Measurements from ENCODE around the gene MARCHF4.
A peak's percentile ranks its signal among the peaks of the same experiment; 100 is the strongest.

MARCHF4 gene

DNA sequence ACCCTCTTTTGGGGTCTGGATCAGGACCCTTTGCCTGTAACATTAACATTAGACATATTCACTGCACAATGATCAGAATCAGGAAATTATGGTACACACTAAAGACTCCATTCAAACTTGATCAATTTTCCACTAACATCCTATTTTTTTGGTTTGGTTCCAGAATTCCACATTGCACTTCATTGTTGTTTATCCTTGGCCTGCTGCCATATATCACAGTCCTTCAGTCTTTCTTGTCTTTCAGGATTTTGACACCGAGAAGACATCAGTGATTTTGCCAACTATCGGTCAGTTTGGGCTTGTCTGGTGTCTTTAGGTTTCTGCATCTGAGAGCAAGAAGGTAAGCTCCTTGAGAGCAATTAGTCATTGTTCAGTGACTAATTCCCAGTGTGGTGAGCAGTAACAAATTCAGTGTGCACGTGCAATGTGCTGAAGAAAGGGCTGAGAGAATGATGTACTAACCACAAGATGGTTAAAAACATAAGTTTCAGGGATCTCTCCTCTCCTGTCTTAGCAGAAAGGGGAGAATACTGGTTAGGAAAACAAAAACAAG is 23.5 kb downstream of the MARCHF4 start:
- DNase-seq: peak; percentile 83

DNA sequence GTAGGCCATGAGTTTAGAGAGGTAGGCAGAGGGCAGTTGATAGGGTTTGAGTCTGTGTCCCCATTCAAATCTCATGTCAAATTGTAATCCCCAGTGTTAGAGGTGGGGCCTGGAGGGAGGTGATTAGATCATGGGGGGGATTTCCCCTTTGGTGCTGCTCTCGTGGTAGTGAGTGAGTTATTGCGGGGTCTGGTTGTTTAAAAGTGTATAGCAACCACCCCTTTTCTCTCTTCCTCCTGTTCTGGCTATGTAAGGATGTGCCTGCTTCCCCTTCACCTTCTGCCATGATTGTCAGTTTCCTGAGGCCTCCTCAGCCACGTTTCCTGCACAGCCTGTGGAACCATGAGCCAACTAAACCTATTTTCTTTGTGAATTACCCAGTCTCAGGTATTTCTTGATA is 25.5 kb downstream of the MARCHF4 start:
- DNase-seq: no peak

DNA sequence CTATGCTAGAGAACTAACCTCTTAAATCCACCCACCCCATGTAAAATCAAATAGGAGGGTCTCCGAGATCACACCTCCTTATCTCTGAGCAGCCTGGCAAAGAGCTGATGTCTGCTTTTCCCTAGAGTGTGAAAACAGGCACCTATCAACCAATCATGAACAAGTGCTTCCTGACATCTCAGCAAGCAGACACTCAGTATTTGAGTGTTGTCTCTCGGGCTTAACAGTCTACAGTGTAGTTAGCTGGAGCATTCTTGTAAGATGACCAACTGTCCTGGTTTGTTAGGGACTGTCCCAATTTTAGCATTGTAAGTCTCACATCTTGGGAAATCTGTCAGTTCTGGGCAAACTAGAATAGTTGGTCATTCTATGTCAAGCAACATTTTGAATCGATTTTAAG is 26.4 kb downstream of the MARCHF4 start:
- DNase-seq: peak; percentile 36

DNA sequence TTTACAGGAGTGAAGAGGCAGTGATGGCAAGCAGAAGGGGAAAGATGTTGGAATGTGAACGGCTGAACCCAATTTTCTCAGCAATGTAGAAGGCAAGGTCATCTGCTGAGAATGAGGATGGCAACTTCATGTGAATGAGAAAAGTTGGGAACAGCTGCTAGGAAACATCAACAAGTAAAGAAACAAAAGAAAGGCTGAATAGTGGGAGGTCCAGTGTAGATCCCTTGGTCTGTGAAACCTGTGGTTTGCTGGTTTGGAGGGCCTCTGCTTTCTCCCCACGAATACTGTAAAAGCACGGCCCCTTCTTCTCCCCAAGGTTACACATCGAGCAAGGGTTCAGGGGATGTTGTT is 27.4 kb downstream of the MARCHF4 start:
- DNase-seq: no peak

DNA sequence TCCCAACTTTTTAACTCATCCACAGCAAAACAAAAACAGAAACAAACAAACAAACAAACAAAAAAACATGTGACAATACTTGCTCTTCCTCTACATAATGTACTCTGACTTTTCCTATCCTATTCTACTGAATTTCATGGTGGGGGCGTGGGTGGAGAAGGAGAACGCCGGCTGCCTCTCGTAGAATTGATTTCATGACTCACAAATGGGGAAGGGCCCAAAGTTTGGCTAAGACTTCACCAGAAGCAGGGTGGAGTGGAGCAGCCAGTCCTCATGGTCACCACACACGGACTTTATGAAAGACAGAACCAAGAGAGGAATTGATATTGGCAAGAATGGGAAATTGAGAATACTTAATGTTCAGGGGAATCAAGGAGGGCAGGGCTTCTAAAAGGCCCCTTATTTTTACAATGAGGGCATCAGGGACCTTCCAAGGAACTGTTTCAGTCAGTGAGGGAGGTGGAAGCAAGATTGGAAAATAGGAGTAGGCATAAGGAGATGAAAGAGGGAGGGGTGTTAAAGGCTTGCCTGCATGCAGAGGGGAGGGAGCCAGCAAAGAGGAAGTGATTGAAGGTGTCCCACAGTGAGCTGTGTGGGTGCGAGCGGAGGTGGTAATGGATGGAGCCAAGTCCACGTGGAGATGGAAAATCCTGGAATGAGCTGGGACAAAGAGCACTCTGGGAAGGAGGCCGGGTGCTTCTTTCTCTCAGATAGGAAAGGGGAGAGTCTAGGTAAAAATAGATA is 27.9 kb downstream of the MARCHF4 start:
- DNase-seq: no peak

DNA sequence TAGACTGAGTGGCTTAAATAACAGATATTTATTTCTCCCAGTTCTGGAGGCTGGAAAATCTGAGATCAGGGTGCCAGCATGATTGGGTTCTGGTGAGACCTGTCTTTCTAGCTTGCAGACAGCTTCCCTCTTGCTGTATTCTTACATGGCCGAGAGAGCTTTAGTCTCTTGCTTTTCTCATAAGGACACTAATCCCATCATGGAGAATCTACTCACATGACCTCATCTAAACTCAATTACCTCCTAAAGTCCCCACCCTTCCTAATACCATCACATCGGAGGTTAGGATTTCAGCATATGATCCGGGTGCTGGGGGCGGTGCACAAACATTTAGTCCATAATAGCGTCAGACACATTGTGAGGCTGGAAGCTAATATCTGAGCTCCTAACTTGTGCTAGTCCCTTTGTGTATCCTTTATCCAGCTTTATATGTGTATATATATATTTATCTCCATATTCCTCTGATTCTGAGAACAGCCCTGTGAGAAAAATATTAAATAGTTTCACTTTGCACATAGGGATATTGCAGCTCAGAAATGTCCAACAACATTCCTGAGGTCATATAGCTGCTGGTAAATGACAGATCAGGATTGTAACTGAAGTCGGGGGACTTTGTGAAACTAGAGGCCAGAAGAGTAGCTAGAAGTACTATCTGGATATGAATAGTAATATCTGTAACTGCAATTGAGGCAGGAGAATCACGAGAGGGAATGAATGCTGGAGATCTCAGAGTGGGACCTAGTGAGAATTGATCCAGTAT is 28.9 kb downstream of the MARCHF4 start:
- peak; percentile 31 for DNase-seq

DNA sequence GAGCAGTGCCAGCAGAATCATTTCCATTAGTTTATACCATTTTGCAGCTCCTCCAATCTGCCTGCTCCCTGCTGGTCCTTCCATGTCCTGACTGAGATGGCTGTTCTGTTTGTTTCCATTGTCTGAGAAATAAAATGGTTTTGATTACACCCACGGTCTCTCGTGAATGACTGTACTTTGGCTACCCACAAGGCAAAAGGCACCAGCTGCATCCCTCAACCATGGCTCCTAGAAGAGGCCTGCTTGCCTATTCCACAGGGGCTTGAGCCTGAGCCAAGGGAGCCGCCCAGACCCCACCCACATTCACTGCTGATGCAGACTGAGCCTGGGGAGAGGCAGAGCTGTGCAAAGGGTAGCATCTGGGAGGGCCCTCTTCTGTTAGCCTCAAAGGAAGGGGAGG is 31.2 kb downstream of the MARCHF4 start:
- no peak for DNase-seq

DNA sequence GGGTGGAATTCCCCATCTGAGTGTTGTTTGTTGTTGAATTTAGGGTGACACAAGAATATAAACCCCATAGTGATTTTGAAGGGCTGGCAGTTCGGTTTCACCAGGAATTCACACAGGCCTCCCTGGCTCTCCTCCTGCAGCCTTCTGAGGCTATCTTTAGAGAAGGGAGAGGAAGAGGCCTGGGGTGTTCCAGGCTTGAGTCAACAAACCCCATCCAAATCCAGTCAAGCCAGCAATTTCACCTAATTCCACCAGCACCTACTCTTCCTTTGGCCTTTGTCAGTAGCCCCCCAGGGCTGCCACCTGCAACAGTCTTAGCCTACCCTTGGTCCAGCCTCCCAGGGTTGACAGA is 32.0 kb downstream of the MARCHF4 start:
- no peak for DNase-seq

DNA sequence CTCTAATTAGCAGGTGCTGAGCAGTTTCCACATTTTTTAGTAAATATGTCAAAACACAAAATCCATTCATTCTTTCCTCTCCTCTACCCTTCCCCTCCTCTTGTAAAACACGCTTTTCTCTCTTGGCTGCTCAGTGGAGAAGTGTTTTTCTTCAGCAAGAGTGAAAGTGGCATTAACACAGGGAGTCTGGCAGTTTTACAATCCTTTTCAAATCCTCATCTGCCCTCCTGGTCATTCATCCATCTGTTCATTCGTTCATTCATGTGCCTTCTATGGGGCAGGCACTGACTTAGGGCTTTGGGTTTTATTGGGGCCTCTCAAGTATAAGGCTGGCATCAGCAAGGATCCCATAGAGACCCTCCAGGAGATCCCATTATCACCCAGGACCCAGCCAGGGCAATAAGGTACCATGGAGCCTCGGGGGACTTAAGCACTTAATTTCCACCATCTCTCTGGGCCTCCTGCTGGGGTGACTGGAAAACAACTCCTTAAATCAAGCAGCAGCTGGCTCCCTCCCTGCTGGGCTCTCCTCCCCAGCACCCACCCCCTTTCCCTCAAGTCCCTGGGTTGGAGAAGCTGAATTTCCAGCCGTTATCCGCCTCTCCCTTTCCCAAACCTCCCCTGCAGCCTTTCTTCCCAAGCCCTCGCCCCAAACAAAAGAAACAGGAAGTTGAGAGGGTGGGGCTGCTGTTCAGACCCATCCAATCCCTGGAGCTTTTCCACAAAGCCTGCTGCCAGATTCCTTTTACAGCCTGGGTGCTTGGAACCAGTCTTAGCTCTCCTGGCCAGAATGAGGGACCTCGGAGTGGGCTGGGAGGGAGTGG is 32.6 kb downstream of the MARCHF4 start:
- DNase-seq: peak; percentile 54

DNA sequence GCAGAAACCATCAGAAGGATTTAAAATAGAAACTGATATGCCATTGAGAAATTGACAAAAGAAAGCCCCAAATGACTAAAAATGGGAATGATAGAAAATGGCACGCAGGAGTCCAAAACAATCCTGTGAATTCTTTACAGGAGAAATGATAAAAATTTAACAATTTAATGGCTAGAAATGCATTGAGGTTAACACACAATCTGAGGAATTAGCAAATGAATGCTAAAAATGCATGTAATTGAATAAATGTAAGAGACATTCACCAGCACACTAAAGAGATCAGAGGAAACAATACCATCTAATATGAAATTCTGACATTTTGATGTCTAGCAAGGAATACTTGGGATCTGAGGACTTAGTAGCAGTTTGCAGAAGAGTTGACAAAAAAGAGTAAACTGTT is 37.0 kb downstream of the MARCHF4 start:
- DNase-seq: no peak

DNA sequence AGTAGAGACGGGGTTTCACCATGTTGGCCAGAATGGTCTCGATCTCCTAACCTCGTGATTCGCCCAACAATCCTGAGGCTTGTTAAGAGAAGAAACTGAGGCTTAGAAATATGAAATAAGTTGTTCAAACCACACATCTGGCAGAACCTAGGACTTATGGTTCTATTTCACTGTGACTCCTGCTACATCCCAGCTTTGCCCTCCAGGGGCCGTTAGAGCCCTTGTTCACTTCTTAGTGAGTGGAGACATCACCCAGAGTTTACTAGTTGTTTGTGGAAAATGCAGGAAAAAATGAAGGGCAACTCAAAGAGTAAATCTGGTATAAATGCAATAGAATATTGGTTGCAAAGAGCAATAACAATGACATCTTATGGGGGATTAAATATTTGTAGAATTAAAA is 43.9 kb downstream of the MARCHF4 start:
- DNase-seq: no peak

DNA sequence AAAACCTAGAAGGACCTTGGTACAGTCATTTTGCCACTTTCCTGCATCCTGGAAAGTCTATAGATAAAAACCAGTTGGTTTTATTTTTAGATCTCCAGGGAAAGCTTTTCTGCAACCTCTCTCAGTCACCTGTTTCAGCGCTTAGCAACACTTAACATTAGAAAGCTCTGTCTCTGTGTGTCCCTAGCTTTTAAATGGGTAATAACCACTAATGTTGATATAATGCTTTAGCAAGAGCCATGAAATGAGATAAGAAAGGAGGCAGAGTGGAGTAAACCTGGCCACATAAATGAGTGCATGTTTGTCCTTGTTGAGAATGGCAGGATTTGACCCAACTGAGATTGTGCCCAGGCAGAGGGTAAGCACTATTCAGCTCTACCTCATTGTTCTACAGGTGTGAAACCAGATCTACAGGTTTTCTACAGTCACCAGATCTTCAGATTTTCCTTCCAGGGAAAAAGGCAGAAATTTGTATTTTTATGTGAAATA is 44.8 kb downstream of the MARCHF4 start:
- no peak for DNase-seq
